Inflammatory macrophage (primary cell): ENCODE results near the gene FAM20C.

Source experiments
- DNase-seq, 2 donors: peaks; one replicate each; pipeline ENCODE4 v3.0.0-alpha.2; 2020 to 2022

Gene FAM20C

DNA sequence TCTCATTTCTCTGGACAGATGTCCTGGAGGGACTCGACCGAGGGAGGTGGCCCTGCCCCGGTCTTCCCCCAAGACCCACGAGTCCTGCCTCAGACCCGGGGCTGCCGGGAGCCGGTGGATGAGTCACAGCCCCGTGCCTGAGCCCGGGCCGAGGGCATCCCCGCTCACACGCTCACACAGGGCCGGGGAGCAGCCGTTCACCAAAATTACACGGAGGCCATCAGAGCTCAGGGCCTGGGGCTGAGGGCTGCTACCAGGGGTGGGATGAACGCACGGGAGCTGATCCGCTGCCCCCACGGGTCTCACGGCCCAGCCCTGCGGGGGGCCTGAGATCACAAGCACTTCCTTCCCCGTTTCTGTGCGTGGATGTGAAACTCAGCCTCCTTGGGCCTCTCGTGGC is 17.5 kb downstream of the FAM20C start:
- DNase-seq, result peak; percentile 52 to 81

DNA sequence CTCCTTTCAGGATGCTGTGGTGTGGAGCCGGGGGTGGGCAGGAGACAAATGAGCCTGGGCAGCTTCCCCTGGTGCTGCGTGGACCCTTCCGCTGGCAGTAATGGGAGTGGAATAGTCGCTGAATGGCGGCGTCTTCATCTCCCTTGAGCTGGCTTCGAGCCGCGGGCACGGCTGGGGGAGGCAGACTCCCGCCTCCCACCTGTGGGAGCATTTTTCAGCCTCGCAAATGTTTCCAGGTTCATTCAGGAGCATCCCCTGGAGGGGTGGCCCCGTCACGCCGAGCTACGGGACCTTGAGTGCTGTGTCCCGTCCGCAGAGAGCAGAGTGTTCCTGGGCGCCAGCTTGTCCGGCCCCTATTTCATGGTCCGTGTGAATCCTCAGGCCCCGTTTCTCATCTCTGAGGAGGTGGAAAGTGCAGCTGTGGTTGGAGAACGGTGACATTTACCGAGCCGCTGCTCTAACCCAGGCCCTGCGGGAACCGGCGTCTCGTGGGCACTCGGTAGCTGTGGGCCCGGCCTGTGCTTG is 18.1 kb downstream of the FAM20C start:
- DNase-seq, result no peak

GRCh38 chr7:211033-211714 is 18.8 kb downstream of the FAM20C start:
- DNase-seq, result no peak

- DNase-seq, result no peak
These were observed 19.3 kb downstream of the FAM20C start for GRCh38 chr7:211715-212058.

DNA sequence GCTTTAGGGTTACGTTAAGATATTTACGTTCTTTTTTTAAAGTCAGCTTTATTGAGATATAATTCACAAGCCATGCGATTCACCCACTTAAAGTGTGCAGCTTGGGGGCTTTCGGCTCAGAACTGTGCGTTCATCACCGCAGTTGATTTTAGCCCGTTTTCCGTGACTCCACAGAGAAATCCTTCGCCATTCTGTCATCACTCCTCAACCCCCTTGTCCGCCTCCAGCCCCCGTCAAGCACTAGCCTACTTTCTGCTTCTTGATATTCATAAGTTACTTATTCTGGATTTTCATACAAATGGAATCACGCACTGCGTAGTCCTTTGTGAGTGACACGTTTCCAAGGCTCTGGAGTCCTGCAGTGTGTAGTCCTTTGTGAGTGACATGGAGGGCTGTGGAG is 20.4 kb downstream of the FAM20C start:
- DNase-seq, result no peak

- peak; percentile 88 to 97 for DNase-seq
These were observed 21.1 kb downstream of the FAM20C start for GRCh38 chr7:213324-213993.

DNA sequence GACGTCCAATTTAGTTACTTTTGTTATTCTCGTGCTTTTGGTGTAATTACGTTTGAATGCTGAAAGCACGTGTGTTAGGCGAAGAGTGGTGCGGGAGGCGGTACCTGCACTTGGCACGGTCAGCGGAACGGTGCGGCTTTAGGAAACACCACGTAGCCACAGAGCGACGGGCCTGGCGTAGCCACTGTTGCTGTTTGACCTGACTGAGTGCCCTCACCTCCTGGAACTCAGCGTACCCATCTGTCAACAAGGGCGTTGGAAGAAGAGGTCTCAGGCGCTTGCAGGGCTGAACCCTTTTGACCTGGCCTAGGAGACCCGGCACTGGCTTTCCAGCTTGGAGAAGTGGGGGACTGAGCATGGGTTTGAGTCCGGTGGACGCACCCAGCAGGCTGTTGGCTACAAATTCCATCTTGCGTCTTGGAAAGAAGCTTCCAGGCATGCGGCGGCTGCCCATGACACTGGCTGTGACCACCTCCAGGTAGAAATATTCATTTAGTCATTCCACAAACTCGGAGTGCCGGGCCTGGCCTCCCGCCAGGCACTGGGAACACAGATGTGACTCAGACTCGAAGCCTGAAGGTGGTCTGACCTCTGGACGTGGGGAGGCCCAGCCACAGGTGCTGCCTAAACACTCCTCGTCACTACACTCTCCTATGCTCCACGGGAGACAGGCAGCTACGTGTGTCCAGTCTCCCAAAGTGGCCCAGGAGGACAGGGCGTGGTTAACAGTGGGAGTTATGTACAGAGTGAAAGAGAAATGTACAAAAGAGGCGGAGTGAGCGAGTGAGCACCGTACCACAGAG is 22.2 kb downstream of the FAM20C start:
- no peak for DNase-seq

DNA sequence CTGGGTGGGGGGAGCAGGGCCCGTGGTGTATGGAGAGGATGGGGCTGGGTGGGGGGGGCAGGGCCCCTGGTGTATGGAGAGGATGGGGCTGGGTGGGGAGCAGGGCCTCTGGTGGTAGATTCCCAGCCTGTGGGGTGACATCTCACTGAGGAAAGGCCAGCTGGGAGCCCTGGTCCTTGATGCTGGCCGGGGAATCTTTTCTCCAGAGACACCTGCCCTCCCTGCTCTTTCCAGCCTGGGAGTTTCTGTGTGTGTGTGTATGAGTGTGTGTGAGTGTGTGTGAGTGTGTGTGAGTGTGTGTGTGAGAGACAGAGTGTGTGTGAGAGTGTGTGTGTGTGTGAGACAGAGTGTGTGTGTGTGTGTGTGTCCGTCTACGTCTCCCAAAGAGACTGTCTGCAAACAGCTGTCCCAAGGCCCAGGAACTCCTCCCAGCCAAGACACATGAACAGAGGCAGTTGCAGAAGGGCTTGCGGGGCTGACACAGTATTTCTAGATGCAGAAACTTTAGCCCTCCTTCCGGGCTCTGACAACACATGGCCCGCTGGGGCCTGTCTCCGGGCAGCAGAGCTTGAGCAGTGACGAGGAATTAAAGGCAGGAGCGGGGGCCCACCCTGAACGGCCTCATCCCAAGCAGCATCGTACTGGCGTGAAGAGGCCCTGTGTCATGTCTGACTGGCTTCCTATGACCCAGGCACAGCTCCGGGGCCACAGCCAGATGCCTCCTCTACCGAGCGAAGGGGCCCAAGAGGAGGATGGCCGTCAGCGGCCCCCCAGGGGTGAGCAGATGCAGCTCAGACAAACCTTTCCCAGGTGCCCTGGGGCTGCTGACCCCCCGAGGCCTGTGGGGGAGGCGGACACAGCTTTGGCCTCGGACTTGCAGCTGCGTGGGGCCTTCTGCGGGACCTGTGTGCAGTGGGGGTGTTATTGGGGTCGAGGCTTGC is 24.3 kb downstream of the FAM20C start:
- no peak for DNase-seq

GRCh38 chr7:217781-218180 is 25.4 kb downstream of the FAM20C start:
- DNase-seq, result no peak

DNA sequence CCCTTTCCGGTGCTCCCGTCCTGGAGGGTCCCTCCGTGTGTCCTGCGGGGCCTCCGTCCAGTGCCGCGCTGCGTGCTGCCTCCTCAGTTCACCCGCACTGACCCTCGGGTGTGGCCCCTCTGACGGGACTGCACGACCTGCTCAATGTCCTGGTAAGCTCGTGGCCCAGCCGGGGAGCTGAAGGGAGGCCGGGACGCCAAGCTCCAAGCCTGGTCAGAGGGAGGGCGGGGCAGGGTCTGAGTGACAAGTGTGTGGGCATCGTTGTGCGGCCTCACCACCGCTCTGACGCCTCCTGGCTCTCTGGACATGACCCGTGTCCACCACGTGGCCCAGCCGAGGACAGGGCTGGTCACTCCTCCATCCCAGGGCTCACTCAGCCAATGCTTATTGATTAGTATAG is 25.9 kb downstream of the FAM20C start:
- DNase-seq, result no peak

- DNase-seq, result no peak
These were observed 26.7 kb downstream of the FAM20C start for GRCh38 chr7:218896-219580.

GRCh38 chr7:219581-220150 is 27.3 kb downstream of the FAM20C start:
- no peak for DNase-seq

DNA sequence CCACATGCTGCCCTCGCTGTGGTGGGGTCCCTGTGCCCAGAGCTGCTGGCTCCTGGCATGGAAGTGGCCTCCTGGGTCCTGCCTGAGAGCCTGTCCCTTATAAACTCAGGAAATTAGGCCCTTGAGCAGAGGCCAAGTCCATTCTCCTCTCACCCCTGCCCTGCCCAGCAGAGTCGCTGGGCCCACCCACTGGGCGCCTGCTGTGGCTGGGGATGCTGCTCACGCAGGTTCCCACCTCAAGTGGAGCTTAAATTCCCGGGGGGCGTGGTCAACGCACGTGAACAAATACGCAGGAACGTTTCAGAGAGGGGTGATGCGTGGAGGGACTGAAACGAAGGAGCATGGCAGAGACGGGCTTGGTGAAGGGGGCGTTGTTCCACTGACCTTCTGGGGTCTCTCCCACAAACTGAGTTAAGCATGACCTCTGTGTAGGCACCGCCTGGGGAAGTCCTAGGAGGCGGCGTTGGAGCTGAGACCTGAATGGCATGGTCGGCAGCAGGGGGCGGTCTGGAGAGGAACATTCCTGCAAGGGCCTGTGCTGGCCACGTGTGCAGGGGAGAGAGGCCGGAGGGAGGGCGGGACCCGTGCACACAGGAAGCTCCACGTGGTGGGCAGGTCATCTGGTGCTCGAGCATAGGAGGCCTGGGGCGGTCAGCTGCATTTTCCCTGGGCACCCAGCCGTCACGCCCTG is 27.9 kb downstream of the FAM20C start:
- DNase-seq, result peak in 1 of 2 donors; percentile 24

DNA sequence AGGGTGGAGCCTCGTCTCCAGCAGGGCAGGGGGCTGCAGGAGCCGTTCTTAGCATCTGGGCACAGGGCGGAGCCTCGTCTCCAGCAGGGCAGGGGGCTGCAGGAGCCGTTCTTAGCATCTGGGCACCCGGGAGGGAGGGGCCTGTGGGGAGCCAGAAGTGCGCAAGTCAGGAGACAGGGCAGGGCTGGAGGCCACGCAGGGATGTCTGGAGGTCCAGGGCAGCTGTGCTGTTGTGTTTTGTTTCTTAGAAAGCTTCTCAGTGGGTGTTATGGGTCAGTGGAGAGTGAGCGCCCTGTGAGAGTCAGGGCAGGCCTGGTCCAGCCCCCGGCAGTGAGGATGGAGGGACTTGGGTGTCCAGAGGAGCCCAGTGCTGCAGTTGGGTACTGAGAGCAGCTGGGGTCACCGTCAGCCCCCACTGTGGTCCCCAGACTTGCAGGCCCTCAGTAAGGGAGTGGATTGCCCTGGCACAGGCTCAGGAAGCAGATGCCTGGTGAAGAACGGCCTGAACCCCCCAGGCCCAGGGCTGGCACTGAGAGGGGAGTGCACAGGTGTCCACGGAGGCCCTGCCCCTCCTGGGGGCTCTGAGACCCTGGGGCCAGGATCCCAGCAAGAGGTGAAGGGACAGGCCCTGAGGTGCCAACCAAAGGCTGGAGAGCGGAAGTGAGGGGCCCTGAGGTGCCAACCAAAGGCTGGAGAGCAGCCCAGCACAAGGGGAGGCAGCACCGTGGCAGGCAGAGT is 29.8 kb downstream of the FAM20C start:
- DNase-seq, result no peak

- no peak for DNase-seq
These were observed 30.3 kb downstream of the FAM20C start for GRCh38 chr7:222716-223041.

DNA sequence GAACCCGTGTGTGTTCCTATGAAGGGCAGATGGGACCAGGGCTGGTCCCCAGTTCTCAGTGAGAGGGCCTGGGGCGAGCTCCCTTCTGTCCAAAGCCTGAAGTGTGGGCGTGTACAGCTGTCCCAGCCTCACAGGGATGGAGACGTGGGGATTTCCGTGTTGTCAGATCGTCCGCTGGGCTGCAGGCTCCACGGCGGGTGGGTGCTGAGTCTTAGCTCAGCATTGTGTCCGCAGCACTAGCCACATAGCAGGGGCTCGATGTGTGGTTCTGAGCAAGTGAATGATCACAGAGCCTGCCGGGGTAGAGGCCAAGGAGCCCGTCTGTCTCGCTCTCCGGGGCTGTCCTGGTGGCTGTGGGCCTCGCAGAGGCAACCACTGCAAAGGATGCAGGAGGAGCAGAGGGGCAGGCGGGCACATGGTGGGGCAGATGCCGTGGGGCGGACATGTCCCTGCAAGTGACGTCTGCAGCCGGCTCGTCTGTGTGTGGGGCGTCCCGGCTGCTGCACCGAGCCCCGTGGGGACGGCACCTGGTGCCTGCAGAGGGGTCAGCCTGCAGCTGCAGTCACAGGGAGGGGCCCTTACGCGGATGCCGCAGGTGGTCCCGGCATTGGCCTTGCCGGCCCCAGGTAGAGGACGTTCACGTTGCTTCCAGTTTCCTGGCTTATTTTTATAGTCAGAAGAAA is 30.9 kb downstream of the FAM20C start:
- DNase-seq, result no peak

DNA sequence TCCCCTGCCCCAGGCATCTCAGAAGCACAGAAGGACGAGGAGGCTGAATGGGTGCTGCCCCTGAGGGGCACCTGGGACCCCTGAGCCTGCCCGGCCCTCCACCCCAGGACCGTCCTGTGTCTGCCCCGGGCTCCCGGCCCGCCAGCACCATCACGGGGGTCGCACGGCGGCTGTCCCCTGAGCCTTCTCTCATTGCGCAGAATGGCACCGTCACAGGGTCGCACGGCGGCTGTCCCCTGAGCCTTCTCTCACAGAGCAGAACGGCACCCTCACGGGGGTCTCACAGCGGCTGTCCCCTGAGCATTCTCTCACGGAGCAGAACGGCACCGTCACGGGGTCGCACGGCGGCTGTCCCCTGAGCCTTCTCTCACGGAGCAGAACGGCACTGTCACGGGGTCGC is 31.5 kb downstream of the FAM20C start:
- DNase-seq, result no peak

DNA sequence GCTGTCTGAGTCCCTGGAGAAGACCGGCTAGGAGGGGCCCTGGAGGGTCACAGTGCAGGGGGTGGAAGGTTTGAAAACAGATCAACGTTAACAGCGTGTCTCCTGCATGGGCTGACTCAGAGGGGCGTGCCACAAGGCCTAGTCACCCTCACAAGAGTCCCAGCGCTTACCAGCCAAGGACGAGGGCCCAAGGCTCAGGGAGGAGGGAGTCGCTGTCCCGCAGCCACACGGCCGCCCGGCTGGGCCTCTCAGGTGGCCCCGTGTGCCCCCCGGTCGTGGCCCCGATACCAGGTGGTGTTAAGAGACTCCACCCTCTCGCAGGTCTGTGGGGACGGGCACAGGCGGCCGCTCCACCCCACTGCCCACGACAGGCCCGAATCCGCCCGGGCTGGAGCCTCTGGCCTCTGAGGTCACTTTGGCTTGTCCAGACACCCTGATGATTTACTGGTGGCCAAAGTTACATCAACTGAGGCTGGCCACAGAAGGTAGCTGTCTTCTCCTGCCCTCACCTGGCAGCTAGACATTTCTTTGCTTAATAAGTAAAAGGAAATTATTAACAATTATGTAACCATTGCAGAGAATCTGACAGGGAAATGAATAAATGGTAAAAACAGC is 34.0 kb downstream of the FAM20C start:
- DNase-seq, result no peak

GRCh38 chr7:227926-228325 is 35.6 kb downstream of the FAM20C start:
- DNase-seq, result no peak
